OCI-M1 (cell line): ENCODE measurements around the gene RLN3.
"Not testable (repeated sequence)": the region's sequence is repeated elsewhere in the genome, so short reads cannot be mapped to it uniquely, and the experiment has no call there.

ENCODE experiments used
- DNase-seq: peaks from one replicate; lab custom pipeline; 2025; lab: John Stamatoyannopoulos, UW

Gene RLN3

GRCh38 chr19:13995017-13995728 is 32.8 kb upstream of the RLN3 start:
- no peak for DNase-seq

- no peak for DNase-seq
Observed at GRCh38 chr19:13995878-13996765, 31.8 kb upstream of the RLN3 start.

- no peak for DNase-seq
Observed at GRCh38 chr19:13996928-13997630, 30.9 kb upstream of the RLN3 start.

GRCh38 chr19:13997631-13997962 is 30.4 kb upstream of the RLN3 start:
- no peak for DNase-seq

- DNase-seq = no peak
Observed at GRCh38 chr19:13998426-13998825, 29.5 kb upstream of the RLN3 start.

- no peak for DNase-seq
Observed at GRCh38 chr19:13999085-13999484, 28.9 kb upstream of the RLN3 start.

- DNase-seq = no peak
Observed at GRCh38 chr19:14000691-14001375, 27.1 kb upstream of the RLN3 start.

GRCh38 chr19:14002571-14003250 is 25.2 kb upstream of the RLN3 start:
- DNase-seq = no peak

- DNase-seq = peak; percentile 64
Observed at GRCh38 chr19:14003251-14004055, 24.5 kb upstream of the RLN3 start.

GRCh38 chr19:14004619-14005348 is 23.2 kb upstream of the RLN3 start:
- peak; percentile 93 for DNase-seq

GRCh38 chr19:14005349-14006084 is 22.4 kb upstream of the RLN3 start:
- peak; percentile 99 for DNase-seq

- peak; percentile 100 for DNase-seq
Observed at GRCh38 chr19:14006085-14006765, 21.7 kb upstream of the RLN3 start, which contains the start of gene RFX1. TSS of gene RFX1 (minus strand) at chr19:14006320. CDS start at chr19:13993843, 12,477 bp downstream.

- peak; percentile 100 for DNase-seq
Observed at GRCh38 chr19:14006766-14007562, 21.0 kb upstream of the RLN3 start.

- DNase-seq = no peak
Observed at GRCh38 chr19:14012378-14012915, 15.5 kb upstream of the RLN3 start.

GRCh38 chr19:14015524-14016035 is 12.4 kb upstream of the RLN3 start:
- peak; percentile 99 for DNase-seq

GRCh38 chr19:14019100-14019499 is 8.8 kb upstream of the RLN3 start:
- no peak for DNase-seq

- not testable (repeated sequence) for DNase-seq
Observed at GRCh38 chr19:14019739-14020138, 8.2 kb upstream of the RLN3 start.
